ENCODE results near the gene CCDC63. TPM values are rescaled to one million over a fixed set of nuclear protein-coding genes. Genes with fewer than 3 reads are reported as not detected.

CCDC63 gene
- total RNA-seq, 1 donor: not detected

- Histone ChIP-seq H3K27me3 (ENCODE audit: insufficient read depth, low read length) (no peaks in the 10 kb centered on the region), H3K4me3 (ENCODE audit: insufficient read depth, low read length) (no peak overlapping the region), H3K4me1 (ENCODE audit: insufficient read depth, low read length) (no peaks in the 10 kb centered on the region), H4K20me1 (ENCODE audit: insufficient read depth, low read length) (no peaks in the 10 kb centered on the region), H3K27ac (ENCODE audit: low read depth, low read length) (no peak overlapping the region), H2AFZ (ENCODE audit: low read length) (no peak overlapping the region), H3K36me3 (ENCODE audit: insufficient read depth, low read length) (no peaks in the 10 kb centered on the region), H3K9me3 (ENCODE audit: low read depth, low read length) (no peaks in the 10 kb centered on the region), H3K4me2 (ENCODE audit: insufficient read depth, low read length) (no peak overlapping the region), H3K79me2 (ENCODE audit: insufficient read depth, low read length) (no peaks in the 10 kb centered on the region)
- TF ChIP-seq CTCF (IDR thresholded peaks at IDR 0.05; ENCODE audit: extremely low read depth, low read depth, low read length): no peak
- DNase-seq (ENCODE audit: insufficient read length, low spot score, missing footprints): no peak
These were observed 22.2 kb downstream of the CCDC63 start for GRCh38 chr12:110869026-110869425.

GRCh38 chr12:110869803-110870202, 23.0 kb downstream of the CCDC63 start:
- Histone ChIP-seq H2AFZ (ENCODE audit: low read length) (no peak overlapping the region), H3K36me3 (ENCODE audit: insufficient read depth, low read length) (no peaks in the 10 kb centered on the region), H3K4me3 (ENCODE audit: insufficient read depth, low read length) (no peak overlapping the region), H3K79me2 (ENCODE audit: insufficient read depth, low read length) (no peaks in the 10 kb centered on the region), H3K4me2 (ENCODE audit: insufficient read depth, low read length) (no peak overlapping the region), H3K27me3 (ENCODE audit: insufficient read depth, low read length) (no peaks in the 10 kb centered on the region), H3K4me1 (ENCODE audit: insufficient read depth, low read length) (no peaks in the 10 kb centered on the region), H3K27ac (ENCODE audit: low read depth, low read length) (no peak overlapping the region), H3K9me3 (ENCODE audit: low read depth, low read length) (no peaks in the 10 kb centered on the region), H4K20me1 (ENCODE audit: insufficient read depth, low read length) (no peaks in the 10 kb centered on the region)
- TF ChIP-seq CTCF (IDR thresholded peaks at IDR 0.05; ENCODE audit: extremely low read depth, low read depth, low read length): no peak
- DNase-seq (ENCODE audit: insufficient read length, low spot score, missing footprints): no peak

GRCh38 chr12:110872100-110872499, 25.3 kb downstream of the CCDC63 start:
- Histone ChIP-seq H3K79me2 (ENCODE audit: insufficient read depth, low read length) (no peaks in the 10 kb centered on the region), H3K27me3 (ENCODE audit: insufficient read depth, low read length) (no peaks in the 10 kb centered on the region), H3K4me1 (ENCODE audit: insufficient read depth, low read length) (no peaks in the 10 kb centered on the region), H3K4me3 (ENCODE audit: insufficient read depth, low read length) (no peak overlapping the region), H3K27ac (ENCODE audit: low read depth, low read length) (no peak overlapping the region), H2AFZ (ENCODE audit: low read length) (no peak overlapping the region), H3K9me3 (ENCODE audit: low read depth, low read length) (no peaks in the 10 kb centered on the region), H3K36me3 (ENCODE audit: insufficient read depth, low read length) (no peaks in the 10 kb centered on the region), H3K4me2 (ENCODE audit: insufficient read depth, low read length) (no peak overlapping the region), H4K20me1 (ENCODE audit: insufficient read depth, low read length) (no peaks in the 10 kb centered on the region)
- no peak for DNase-seq (ENCODE audit: insufficient read length, low spot score, missing footprints)
- no peak for TF ChIP-seq CTCF (IDR thresholded peaks at IDR 0.05; ENCODE audit: extremely low read depth, low read depth, low read length)

- Histone ChIP-seq H4K20me1 (ENCODE audit: insufficient read depth, low read length) (no peaks in the 10 kb centered on the region), H3K9me3 (ENCODE audit: low read depth, low read length) (no peaks in the 10 kb centered on the region), H3K4me2 (ENCODE audit: insufficient read depth, low read length) (no peak overlapping the region), H3K4me1 (ENCODE audit: insufficient read depth, low read length) (peaks cover 9% of the 10 kb centered on the region), H3K79me2 (ENCODE audit: insufficient read depth, low read length) (no peaks in the 10 kb centered on the region), H3K27me3 (ENCODE audit: insufficient read depth, low read length) (no peaks in the 10 kb centered on the region), H2AFZ (ENCODE audit: low read length) (no peak overlapping the region), H3K27ac (ENCODE audit: low read depth, low read length) (no peak overlapping the region), H3K4me3 (ENCODE audit: insufficient read depth, low read length) (no peak overlapping the region), H3K36me3 (ENCODE audit: insufficient read depth, low read length) (no peaks in the 10 kb centered on the region)
- TF ChIP-seq CTCF (IDR thresholded peaks at IDR 0.05; ENCODE audit: extremely low read depth, low read depth, low read length): no peak
- DNase-seq (ENCODE audit: insufficient read length, low spot score, missing footprints): no peak
These were observed 27.6 kb downstream of the CCDC63 start for GRCh38 chr12:110874351-110874750.
